CD4-positive, alpha-beta memory T cell (primary cell): Measurements from ENCODE around the gene COPE. TPM values are rescaled to one million over a fixed set of nuclear protein-coding genes. Genes with fewer than 3 reads are reported as not detected.
A peak's percentile ranks its signal among the peaks of the same experiment; 100 is the strongest.

ENCODE experiments used
- CTCF ChIA-PET: fragments of 350-600 bp; sonication (Branson Sonifier 250); formaldehyde crosslinking; loops from one replicate; lab custom pipeline; 2021; ENCODE audit warnings: inconsistent platforms; ENCODE audit not compliant: partially characterized antibody; lab: Charles Lee
- POLR2A ChIA-PET: fragments of 350-600 bp; sonication (Branson Sonifier 250); formaldehyde crosslinking; loops from one replicate; lab custom pipeline; 2021; ENCODE audit not compliant: partially characterized antibody; lab: Charles Lee
- DNase-seq, 5 donors: peaks; one replicate each; pipeline versions ENCODE4 v3.0.0 to v3.0.0-alpha.2; 2020 to 2022; ENCODE audit warnings: mixed read lengths in 1 of 5
- H3K27ac ChIP-seq: one replicate; pipeline ENCODE4 v1.7.0; 2013; ENCODE audit warnings: low read depth, low read length
- H3K27me3 ChIP-seq: 2 replicates; pipeline ENCODE4 v1.7.0; 2013; ENCODE audit warnings: mild to moderate bottlenecking, low read length, moderate library complexity; ENCODE audit not compliant: insufficient read depth
- H3K36me3 ChIP-seq: 2 replicates; pipeline ENCODE4 v1.7.0; 2013; ENCODE audit warnings: mild to moderate bottlenecking, low read length, moderate library complexity; ENCODE audit not compliant: insufficient read depth
- H3K4me1 ChIP-seq: 2 replicates; pipeline ENCODE4 v1.7.0; 2013; ENCODE audit warnings: mild to moderate bottlenecking, low read length, moderate library complexity; ENCODE audit not compliant: insufficient read depth
- H3K4me3 ChIP-seq, 2 donors: one replicate each; pipeline ENCODE4 v1.7.0; 2013; ENCODE audit warnings: low read length in 2 of 2, mild to moderate bottlenecking in 1 of 2
- H3K9me3 ChIP-seq, 2 donors: one replicate each; pipeline ENCODE4 v1.7.0; 2013; ENCODE audit warnings: low read length in 2 of 2, control low read depth in 1 of 2; ENCODE audit not compliant: control insufficient read depth in 1 of 2
- H3K27ac Mint-ChIP-seq, 7 donors: one replicate each; pipeline ENCODE4 v1.8.0; 2020 to 2021; ENCODE audit warnings: mixed read lengths in 7 of 7, mild to moderate bottlenecking in 6 of 7, inconsistent platforms in 3 of 7, moderate library complexity in 3 of 7
- H3K27me3 Mint-ChIP-seq, 2 donors: one replicate each; pipeline ENCODE4 v1.8.0; 2020 to 2021; ENCODE audit warnings: mixed read lengths in 2 of 2
- H3K36me3 Mint-ChIP-seq, 2 donors: one replicate each; pipeline ENCODE4 v1.8.0; 2020 to 2021; ENCODE audit warnings: mixed read lengths in 2 of 2, inconsistent platforms in 1 of 2, mild to moderate bottlenecking in 1 of 2
- H3K4me1 Mint-ChIP-seq, 4 donors: one replicate each; pipeline ENCODE4 v1.8.0; 2020 to 2021; ENCODE audit warnings: mixed read lengths in 4 of 4, mild to moderate bottlenecking in 1 of 4
- H3K4me3 Mint-ChIP-seq, 8 donors: one replicate each; pipeline ENCODE4 v1.8.0; 2020 to 2021; ENCODE audit warnings: mixed read lengths in 8 of 8, mild to moderate bottlenecking in 7 of 8, moderate library complexity in 6 of 8, inconsistent platforms in 3 of 8
- H3K9me3 Mint-ChIP-seq, 8 donors: one replicate each; pipeline ENCODE4 v1.8.0; 2020 to 2021; ENCODE audit warnings: mixed read lengths in 8 of 8, mild to moderate bottlenecking in 5 of 8, inconsistent platforms in 3 of 8, moderate library complexity in 1 of 8
- intact Hi-C: fragments of 100-400 bp; cut with micrococcal nuclease; formaldehyde crosslinking; loops from one replicate; pipeline ENCODE4 v1.15.1; 2023
- polyA plus RNA-seq, 2 donors: library from polyadenylated mRNA; unstranded; fragments of 300-500 nt; fragmentation: Illumina TruSeq; gene quantifications; one replicate each; pipeline ENCODE4 v1.2.3, GENCODE V29; 2021
- total RNA-seq, 2 experiments: library from RNA; stranded (reverse); gene quantifications; one replicate each; pipeline ENCODE4 v1.2.3, GENCODE V29; 2021

The COPE gene
- total and polyA plus RNA-seq, 4 experiments from 2014 or later, result 165 to 276 (median 221) TPM

- Histone ChIP-seq H3K9me3 (no peaks in the 10 kb centered on the region), H3K4me3 (no peak overlapping the region), H3K27ac (no peak overlapping the region), H3K27me3 (peaks cover 1% of the 10 kb centered on the region), H3K4me1 (no peaks in the 10 kb centered on the region), H3K36me3 (no peaks in the 10 kb centered on the region)
- Mint-ChIP-seq H3K27me3 (peaks cover 0 to 8% of the 10 kb centered on the region in 2 donors), H3K36me3 (no peaks in the 10 kb centered on the region), H3K4me1 (peaks cover 2 to 18% (median 5%) of the 10 kb centered on the region in 4 donors), H3K9me3 (no peaks in the 10 kb centered on the region), H3K27ac (peak overlapping the region in 4 of 7 donors; percentile 22 to 69 (median 57)), H3K4me3 (peak overlapping the region in 3 of 8 donors; percentile 15 to 51 (median 41))
- DNase-seq, result no peak
- CTCF ChIA-PET, result no interaction called here
- POLR2A ChIA-PET, result no interaction called here
- intact Hi-C loops, result no loop called here
These were observed 27.7 kb upstream of the COPE start for GRCh38 chr19:18946918-18947317.

DNA sequence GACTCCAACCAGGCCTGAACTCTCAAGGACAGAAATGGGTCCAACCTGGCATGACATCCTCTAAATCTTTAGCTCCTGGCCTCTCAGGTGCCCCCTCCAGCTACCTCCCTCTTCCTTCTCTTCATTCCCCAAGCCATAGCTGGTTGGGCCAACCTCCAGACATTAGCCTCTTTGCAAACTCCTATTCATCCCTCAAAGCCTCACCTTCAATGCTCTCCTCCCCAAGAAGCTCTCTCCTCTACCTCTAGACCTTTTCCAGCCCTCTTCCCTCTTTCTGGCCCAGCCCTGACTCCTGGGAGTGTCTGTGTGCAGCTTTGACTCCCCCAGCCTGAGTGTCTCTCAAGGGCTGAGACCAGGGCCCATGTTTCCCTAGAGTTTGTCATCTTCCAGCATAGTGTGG is 27.1 kb upstream of the COPE start:
- H3K27ac Mint-ChIP-seq, result peak overlapping the region in 1 of 7 donors; percentile 1
- peak overlapping the region in 1 of 8 donors; percentile 48 for H3K4me3 Mint-ChIP-seq
- peaks cover 5% of the 10 kb centered on the region for H3K4me1 ChIP-seq
- intact Hi-C loops, result no loop called here
- peaks cover 7% of the 10 kb centered on the region for H3K27me3 ChIP-seq
- no peaks in the 10 kb centered on the region for H3K36me3 ChIP-seq
- H3K4me1 Mint-ChIP-seq, result peaks cover 2 to 24% (median 5%) of the 10 kb centered on the region in 4 donors
- no peaks in the 10 kb centered on the region for H3K9me3 ChIP-seq
- H3K27me3 Mint-ChIP-seq, result peaks cover 1 to 10% of the 10 kb centered on the region in 2 donors
- POLR2A ChIA-PET, result no interaction called here
- no peak overlapping the region for H3K27ac ChIP-seq
- no peak for DNase-seq
- no peak overlapping the region for H3K4me3 ChIP-seq
- no peaks in the 10 kb centered on the region for H3K9me3 Mint-ChIP-seq
- H3K36me3 Mint-ChIP-seq, result no peaks in the 10 kb centered on the region
- CTCF ChIA-PET, result no interaction called here

DNA sequence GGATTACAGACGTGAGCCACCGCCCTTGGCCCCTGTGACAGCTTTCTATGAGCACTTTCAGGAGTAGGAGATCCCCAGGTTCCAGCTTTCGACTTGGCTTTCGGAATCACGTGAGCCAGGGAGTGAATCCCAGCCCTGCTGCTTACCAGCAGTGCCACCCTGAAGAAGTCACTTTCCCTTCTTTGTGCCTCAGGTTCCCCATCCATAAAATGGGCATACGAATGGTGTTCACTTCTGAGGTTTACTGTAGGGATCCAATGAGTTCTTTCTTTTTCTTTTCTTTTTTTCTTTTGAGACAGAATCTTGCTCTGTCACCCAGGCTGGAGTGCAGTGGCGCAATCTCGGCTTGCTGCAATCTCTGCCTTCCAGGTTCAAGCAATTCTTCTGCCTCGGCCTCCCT is 26.1 kb upstream of the COPE start:
- CTCF ChIA-PET, result no interaction called here
- peaks cover 11% of the 10 kb centered on the region for H3K27me3 ChIP-seq
- Mint-ChIP-seq H3K27ac (no peak overlapping the region), H3K36me3 (no peaks in the 10 kb centered on the region), H3K27me3 (peaks cover 1 to 12% of the 10 kb centered on the region in 2 donors), H3K4me1 (peaks cover 3 to 25% (median 5%) of the 10 kb centered on the region in 4 donors), H3K4me3 (no peak overlapping the region), H3K9me3 (no peaks in the 10 kb centered on the region)
- no peaks in the 10 kb centered on the region for H3K36me3 ChIP-seq
- no peak overlapping the region for H3K4me3 ChIP-seq
- DNase-seq, result no peak
- H3K27ac ChIP-seq, result no peak overlapping the region
- peaks cover 11% of the 10 kb centered on the region for H3K4me1 ChIP-seq
- no peaks in the 10 kb centered on the region for H3K9me3 ChIP-seq
- POLR2A ChIA-PET, result no interaction called here
- intact Hi-C loops, result no loop called here

GRCh38 chr19:18943465-18943864 is 24.3 kb upstream of the COPE start:
- no peak overlapping the region for H3K4me3 ChIP-seq
- H3K4me1 Mint-ChIP-seq, result peaks cover 5 to 30% (median 14%) of the 10 kb centered on the region in 4 donors
- H3K27me3 ChIP-seq, result peaks cover 12% of the 10 kb centered on the region
- peaks cover 13% of the 10 kb centered on the region for H3K4me1 ChIP-seq
- no peak for DNase-seq
- H3K9me3 ChIP-seq, result no peaks in the 10 kb centered on the region
- H3K36me3 ChIP-seq, result no peaks in the 10 kb centered on the region
- H3K9me3 Mint-ChIP-seq, result no peaks in the 10 kb centered on the region
- ChIA-PET POLR2A (no interaction called here), CTCF (no interaction called here)
- H3K36me3 Mint-ChIP-seq, result no peaks in the 10 kb centered on the region
- no peak overlapping the region for H3K27ac Mint-ChIP-seq
- peaks cover 3 to 21% of the 10 kb centered on the region in 2 donors for H3K27me3 Mint-ChIP-seq
- H3K27ac ChIP-seq, result no peak overlapping the region
- H3K4me3 Mint-ChIP-seq, result no peak overlapping the region
- intact Hi-C loops, result no loop called here

GRCh38 chr19:18942692-18943091 is 23.5 kb upstream of the COPE start:
- Histone ChIP-seq H3K27ac (no peak overlapping the region), H3K27me3 (peaks cover 12% of the 10 kb centered on the region), H3K36me3 (no peaks in the 10 kb centered on the region), H3K4me3 (no peak overlapping the region), H3K4me1 (peaks cover 13% of the 10 kb centered on the region), H3K9me3 (no peaks in the 10 kb centered on the region)
- Mint-ChIP-seq H3K27ac (peak overlapping the region in 3 of 7 donors; percentile 17 to 73 (median 41)), H3K36me3 (no peaks in the 10 kb centered on the region), H3K4me3 (peak overlapping the region in 5 of 8 donors; percentile 21 to 66 (median 27)), H3K4me1 (peaks cover 5 to 26% (median 14%) of the 10 kb centered on the region in 4 donors), H3K9me3 (no peaks in the 10 kb centered on the region), H3K27me3 (peaks cover 3 to 16% of the 10 kb centered on the region in 2 donors)
- ChIA-PET POLR2A (no interaction called here), CTCF (no interaction called here)
- DNase-seq, result no peak
- intact Hi-C loops, result no loop called here

GRCh38 chr19:18941628-18942354 is 22.6 kb upstream of the COPE start:
- intact Hi-C loops, result no loop called here
- H3K4me1 Mint-ChIP-seq, result peaks cover 3 to 22% (median 14%) of the 10 kb centered on the region in 4 donors
- CTCF ChIA-PET, result no interaction called here
- POLR2A ChIA-PET, result no interaction called here
- Histone ChIP-seq H3K27me3 (peaks cover 12% of the 10 kb centered on the region), H3K4me1 (peaks cover 13% of the 10 kb centered on the region), H3K4me3 (no peak overlapping the region), H3K9me3 (no peaks in the 10 kb centered on the region), H3K36me3 (no peaks in the 10 kb centered on the region), H3K27ac (no peak overlapping the region)
- H3K9me3 Mint-ChIP-seq, result no peaks in the 10 kb centered on the region
- no peak for DNase-seq
- no peaks in the 10 kb centered on the region for H3K36me3 Mint-ChIP-seq
- H3K4me3 Mint-ChIP-seq, result peak overlapping the region; percentile 25 to 68 (median 46)
- H3K27me3 Mint-ChIP-seq, result peaks cover 3 to 16% of the 10 kb centered on the region in 2 donors
- H3K27ac Mint-ChIP-seq, result no peak overlapping the region

DNA sequence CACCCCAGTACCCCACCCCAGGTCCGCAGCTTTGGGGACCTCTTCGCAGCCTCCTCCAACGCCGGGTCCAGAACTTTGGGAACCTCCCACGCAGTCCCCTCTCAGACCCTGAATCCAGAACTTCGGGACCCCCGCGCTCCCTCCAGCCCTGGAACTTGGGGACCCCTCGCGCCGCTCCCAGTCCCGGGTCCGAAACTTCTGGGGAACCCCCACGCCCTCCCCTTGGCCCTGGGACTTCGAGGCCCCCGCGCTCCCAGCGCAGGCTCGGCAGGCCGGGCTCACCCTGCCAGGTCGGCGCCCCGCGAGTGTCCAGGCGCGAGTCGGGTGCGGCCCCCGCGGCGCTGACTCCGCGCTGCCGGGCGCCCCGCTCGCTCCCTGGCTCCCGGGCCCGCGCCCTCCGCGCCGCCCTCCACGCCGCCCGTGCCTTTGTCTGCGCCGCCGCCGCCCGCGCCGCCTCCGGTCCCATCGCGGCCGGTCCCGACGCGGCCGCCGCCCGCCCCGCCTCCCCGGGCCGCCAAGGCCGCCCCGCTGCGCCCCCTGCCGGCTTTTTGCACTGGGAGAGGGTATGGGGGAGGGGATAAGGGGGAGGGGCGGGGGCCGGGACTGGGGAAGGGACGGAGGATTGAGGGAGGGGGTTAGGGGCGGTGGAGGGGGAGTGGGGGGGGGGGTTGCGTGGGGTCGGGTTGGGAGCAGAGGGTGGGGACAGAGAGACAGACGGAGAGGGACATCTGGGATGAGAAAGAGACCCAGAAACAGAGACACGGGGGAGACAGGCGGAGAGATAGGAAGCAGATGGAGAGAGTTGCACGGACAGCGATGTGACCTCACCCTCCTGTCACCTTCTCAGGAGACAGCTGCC is 21.8 kb upstream of the COPE start, which contains the start of gene HOMER3:
Gene HOMER3, minus strand, starts transcription at position 449 of the 859 bp plus-strand sequence. CDS start 2,235 bp downstream, outside the sequence.
- Mint-ChIP-seq H3K27ac (peak within 1 kb of the TSS in 2 of 7 donors; percentile 48 to 70), H3K4me3 (peak within 1 kb of the TSS; percentile 71 to 80 (median 73)), H3K4me1 (peaks cover 3 to 15% (median 9%) of the 10 kb centered on the region in 4 donors), H3K27me3 (peaks cover 3 to 13% of the 10 kb centered on the region in 2 donors), H3K9me3 (no peaks in the 10 kb centered on the region), H3K36me3 (no peaks in the 10 kb centered on the region)
- no peak within 1 kb of the TSS for H3K4me3 ChIP-seq
- peaks cover 12% of the 10 kb centered on the region for H3K27me3 ChIP-seq
- H3K4me1 ChIP-seq, result peaks cover 13% of the 10 kb centered on the region
- POLR2A ChIA-PET, result no interaction called here
- peak; percentile 61 to 75 (median 65) for DNase-seq
- H3K36me3 ChIP-seq, result no peaks in the 10 kb centered on the region
- no peak within 1 kb of the TSS for H3K27ac ChIP-seq
- no peaks in the 10 kb centered on the region for H3K9me3 ChIP-seq
- CTCF ChIA-PET, result interaction anchor here (0.5 kb wide), 1 partner anchor 10 kb away, joined by 3 read pairs; no protein-coding TSS in a partner anchor
- intact Hi-C loops, result no loop called here
